SH-SY5Y (cell line): Measurements from ENCODE around the gene MRPL40.

Experiments used
- GATA2 ChIP-seq: IDR thresholded peaks from 2 replicates; pipeline ENCODE4 v1.6.1; 2011; ENCODE audit warnings: mild to moderate bottlenecking, low read depth, low read length
- GATA3 ChIP-seq: IDR thresholded peaks from 2 replicates; pipeline ENCODE4 v1.6.1; 2011; ENCODE audit warnings: low read depth, mild to moderate bottlenecking, low read length, moderate library complexity

- no peak for TF ChIP-seq GATA2
- no peak for TF ChIP-seq GATA3
Observed at GRCh38 chr22:19463491-19464469, 31.4 kb downstream of the MRPL40 start.
